NB4 (cell line): ENCODE data around the gene MPHOSPH9.
"Not testable (repeated sequence)": the region's sequence is repeated elsewhere in the genome, so short reads cannot be mapped to it uniquely, and the experiment has no call there.

ENCODE experiments used
- DNase-seq: peaks from one replicate; pipeline ENCODE4 v3.0.0; 2010; ENCODE audit warnings: low read depth
- H3K4me3 ChIP-seq: one replicate; pipeline ENCODE4 v1.5.1; 2011; ENCODE audit warnings: mild to moderate bottlenecking, low read depth, low read length, moderate library complexity
- MYC ChIP-seq: IDR thresholded peaks from 2 replicates; pipeline ENCODE4 v1.6.1; 2011; ENCODE audit warnings: low read depth, low read length
- POLR2A ChIP-seq: IDR thresholded peaks from 2 replicates; pipeline ENCODE4 v1.6.1; 2011; ENCODE audit warnings: mild to moderate bottlenecking; ENCODE audit not compliant: insufficient read length; ENCODE audit errors: extremely low read depth
- TF ChIP-seq, protein P1 (sequence below): IDR thresholded peaks from 2 replicates; pipeline ENCODE4 v1.6.1; 2011; ENCODE audit warnings: low read depth, low read length
- TF ChIP-seq, protein P2 (sequence below): IDR thresholded peaks from one replicate; pipeline ENCODE4 v1.5.1; 2012; ENCODE audit warnings: low read depth, low read length

MPHOSPH9 gene

DNA sequence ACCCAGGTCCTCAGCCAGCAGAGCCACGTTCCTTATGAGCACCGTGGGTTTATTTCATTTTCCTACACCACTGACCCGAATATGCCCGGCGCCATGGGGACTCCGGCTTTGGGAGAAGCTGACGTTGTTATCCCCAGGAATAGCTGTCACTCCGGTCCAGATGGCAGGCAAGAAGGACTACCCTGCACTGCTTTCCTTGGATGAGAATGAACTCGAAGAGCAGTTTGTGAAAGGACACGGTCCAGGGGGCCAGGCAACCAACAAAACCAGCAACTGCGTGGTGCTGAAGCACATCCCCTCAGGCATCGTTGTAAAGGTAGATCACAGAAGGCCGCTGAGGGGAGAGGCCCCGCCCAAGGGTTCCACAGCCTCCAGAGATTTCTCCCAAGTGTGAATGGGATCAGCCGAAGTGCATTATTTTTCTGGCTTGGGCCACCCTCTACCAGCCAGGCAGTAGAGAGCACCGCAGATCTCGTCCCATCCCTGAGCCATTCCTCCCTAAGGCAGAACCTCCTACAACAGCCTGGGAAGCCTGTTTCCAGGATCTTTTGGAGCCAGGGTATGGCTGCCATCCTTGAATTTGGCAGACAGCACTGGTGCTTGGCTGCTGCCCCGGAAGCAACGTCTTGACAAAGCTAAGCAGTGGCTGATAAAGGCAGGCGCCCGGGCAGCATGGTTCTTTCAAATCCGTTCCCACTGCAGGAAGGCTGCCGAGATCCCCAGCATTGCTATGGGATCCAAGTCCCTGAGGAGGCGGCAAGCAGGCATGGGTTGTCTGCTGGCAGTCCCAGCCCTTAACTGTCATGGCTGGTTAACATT, 20.9 kb upstream of the MPHOSPH9 start:
- TF ChIP-seq, protein P1, sequence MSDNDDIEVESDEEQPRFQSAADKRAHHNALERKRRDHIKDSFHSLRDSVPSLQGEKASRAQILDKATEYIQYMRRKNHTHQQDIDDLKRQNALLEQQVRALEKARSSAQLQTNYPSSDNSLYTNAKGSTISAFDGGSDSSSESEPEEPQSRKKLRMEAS: no peak
- no peak for TF ChIP-seq POLR2A
- DNase-seq: no peak
- no peak overlapping the region for H3K4me3 ChIP-seq

DNA sequence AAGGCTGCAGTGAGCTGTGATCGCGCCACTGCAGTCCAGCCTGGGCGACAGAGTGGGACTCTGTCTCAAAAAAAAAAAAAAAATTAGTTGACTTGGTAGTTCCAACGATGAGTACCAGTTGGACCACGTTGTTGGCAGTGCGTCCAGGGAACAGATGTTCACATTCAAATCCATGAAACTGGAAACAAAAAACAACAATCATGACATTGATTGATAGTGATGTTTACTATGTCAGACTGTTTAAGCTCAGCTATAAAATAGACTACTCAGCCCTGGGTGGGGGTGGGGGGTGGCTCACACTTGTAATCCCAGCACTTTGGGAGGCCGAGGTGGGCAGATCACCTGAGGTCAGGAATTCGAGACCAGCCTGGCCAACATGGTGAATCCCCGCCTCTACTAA, 19.4 kb upstream of the MPHOSPH9 start:
- DNase-seq, H3K4me3 ChIP-seq: not testable (repeated sequence)

DNA sequence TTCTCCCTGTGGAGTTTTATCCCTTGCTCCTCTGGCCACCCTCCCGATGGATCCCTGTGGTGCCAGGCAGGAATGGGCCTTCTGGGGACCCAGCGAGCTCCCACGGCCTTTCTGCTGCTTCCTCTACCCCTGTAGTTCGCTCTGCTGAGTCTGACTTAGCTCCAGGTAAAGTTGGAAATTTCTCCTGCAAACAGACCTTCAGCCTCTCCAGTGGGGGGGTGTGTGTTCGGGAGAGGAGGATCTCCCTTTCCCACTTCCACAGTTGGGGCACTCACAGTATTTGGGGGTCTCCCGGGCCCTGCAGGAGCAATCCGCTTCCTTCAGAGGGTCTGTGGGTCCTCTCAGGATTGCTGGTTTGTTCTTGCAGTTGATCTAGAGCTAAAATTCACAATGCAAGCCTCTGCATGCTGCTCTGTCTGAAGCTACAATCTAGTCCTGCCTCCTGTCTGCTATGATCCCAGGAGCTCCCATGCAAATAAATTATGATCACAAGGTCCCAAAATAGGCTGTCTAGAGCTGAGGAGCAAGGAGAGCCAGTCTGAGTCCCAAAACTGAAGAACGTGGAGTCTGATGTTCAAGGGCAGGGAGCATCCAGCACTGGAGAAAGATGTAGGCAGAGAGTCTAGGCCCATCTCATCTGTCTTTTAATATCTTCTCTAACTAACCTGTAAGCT, 18.6 kb upstream of the MPHOSPH9 start:
- TF ChIP-seq POLR2A (no peak), MYC (no peak)
- TF ChIP-seq, protein P1: no peak
- TF ChIP-seq, protein P2, sequence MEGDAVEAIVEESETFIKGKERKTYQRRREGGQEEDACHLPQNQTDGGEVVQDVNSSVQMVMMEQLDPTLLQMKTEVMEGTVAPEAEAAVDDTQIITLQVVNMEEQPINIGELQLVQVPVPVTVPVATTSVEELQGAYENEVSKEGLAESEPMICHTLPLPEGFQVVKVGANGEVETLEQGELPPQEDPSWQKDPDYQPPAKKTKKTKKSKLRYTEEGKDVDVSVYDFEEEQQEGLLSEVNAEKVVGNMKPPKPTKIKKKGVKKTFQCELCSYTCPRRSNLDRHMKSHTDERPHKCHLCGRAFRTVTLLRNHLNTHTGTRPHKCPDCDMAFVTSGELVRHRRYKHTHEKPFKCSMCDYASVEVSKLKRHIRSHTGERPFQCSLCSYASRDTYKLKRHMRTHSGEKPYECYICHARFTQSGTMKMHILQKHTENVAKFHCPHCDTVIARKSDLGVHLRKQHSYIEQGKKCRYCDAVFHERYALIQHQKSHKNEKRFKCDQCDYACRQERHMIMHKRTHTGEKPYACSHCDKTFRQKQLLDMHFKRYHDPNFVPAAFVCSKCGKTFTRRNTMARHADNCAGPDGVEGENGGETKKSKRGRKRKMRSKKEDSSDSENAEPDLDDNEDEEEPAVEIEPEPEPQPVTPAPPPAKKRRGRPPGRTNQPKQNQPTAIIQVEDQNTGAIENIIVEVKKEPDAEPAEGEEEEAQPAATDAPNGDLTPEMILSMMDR: no peak
- no peak for DNase-seq
- no peak overlapping the region for H3K4me3 ChIP-seq

DNA sequence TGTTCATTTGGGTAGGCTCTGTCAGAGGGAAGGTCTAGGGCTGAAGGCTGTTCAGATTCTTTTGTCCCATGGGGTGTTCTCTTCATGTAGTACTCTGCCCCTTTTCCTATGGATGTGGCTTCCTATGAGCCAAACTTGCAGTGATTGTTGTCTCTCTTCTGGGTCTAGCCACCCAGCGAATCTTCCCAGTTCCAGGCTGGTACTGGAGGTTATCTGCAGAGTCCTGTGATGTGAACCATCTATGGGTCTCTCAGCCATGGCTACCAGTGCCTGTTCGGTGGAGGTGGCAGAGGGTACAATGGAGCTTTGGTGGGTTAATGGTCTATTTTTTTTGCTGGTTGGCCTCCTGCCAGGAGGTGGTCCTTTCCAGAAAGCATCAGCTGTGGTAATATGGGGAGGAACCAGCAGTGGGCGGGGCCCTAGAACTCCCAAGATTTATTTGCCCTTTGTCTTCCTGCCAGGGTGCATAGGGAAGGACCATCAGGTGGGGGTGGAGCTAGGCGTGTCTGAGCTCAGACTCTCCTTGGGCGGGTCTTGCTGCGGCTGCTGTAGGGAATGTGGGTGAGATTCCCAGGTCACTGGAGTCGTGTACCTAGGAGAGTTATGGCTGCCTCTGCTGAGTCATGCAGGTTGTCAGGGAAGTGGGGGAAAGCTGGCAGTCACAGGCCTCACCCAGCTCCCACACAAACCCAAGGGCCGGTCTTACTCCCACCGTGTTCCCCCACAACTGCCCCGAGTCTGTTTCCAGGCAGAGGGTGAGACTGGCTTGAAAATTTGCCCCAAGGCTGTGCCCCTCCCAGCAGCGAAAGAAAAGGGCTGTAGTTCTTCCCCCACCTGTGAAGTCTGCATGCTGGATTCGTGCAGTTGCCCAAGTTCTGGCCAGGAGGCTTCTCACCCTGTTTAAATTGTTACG, 17.8 kb upstream of the MPHOSPH9 start:
- no peak for DNase-seq
- H3K4me3 ChIP-seq: no peak overlapping the region
- no peak for TF ChIP-seq MYC
- TF ChIP-seq, protein P2: no peak
- TF ChIP-seq, protein P1: no peak

DNA sequence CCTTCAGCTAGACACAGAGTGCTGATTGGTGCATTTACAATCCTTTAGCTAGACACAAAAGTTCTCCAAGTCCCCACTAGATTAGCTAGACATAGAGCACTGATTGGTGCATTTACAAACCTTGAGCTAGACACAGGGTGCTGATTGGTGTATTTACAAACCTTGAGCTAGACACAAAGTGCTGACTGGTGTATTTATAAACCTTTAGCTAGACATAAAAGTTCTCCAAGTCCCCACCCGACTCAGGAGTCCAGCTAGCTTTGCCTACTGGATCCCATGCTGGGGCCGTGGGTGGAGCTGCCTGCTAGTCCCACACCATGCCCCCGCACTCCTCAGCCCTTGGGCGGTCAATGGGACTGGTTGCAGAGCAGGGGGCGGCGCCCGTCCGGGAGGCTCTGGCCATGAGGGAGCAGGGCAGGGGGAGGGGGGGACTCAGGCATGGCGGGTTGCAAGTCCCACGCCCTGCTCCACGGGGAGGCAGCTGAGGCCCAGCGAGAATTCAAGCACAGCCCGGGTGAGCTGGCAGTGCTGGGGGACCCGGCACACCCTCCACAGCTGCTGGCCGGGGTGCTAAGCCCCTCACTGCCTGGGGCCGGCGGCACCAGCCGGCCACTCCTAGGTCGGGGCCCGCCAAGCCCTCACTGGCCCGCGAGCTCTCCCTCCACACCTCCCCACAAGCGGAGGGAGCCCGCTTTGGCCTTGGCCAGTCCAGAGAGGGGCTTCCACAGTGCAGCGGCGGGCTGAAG, 16.2 kb upstream of the MPHOSPH9 start:
- not testable (repeated sequence) for DNase-seq, H3K4me3 ChIP-seq

DNA sequence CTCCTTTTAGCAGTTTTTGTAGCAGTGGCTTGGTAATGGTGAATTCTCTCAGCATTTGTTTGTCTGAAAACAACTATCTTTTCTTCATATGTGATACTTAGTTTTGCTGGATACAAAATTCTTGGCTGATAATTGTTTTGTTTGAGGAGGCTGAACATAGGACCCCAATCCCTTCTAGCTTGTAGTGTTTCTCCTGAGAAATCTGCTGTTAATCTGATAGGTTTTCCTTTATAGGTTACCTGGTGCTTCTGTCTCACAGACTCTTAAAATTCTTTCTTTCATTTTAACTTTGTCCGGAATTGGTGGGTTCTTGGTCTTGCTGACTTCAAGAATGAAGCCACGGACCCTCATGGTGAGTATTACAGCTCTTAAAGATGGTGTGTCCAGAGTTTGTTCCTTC, 15.2 kb upstream of the MPHOSPH9 start:
- H3K4me3 ChIP-seq, DNase-seq: not testable (repeated sequence)

DNA sequence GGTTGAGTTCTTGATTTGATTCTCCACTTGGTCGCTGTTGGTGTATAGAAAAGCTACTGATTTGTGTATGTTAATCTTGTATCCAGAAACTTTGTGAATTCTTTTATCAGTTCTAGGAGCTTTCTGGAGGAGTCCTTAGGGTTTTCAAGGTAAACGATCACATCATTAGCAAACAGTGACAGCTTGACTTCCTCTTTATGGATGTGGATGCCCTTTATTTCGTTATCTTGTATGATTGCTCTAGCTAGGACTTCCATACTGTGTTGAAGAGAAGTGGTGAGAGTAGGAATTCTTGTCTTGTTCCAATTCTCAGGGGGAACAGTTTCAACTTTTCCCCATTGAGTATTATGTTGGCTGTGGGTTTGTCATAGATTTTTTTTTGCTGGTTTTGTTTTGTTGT, 12.7 kb upstream of the MPHOSPH9 start:
- no peak overlapping the region for H3K4me3 ChIP-seq
- TF ChIP-seq, protein P2: no peak
- TF ChIP-seq POLR2A (no peak), MYC (no peak)
- TF ChIP-seq, protein P1: no peak
- no peak for DNase-seq
